HFF-Myc (cell line): ENCODE results near the gene CGB1.

Source experiments
- DNase-seq: peaks from one replicate; pipeline ENCODE4 v3.0.0-alpha.2; 2011; ENCODE audit warnings: low read depth; ENCODE audit errors: extremely low read depth
- H3K4me3 ChIP-seq: replicated peaks from 2 replicates; pipeline ENCODE4 v1.5.1; 2011; ENCODE audit warnings: low read depth, mild to moderate bottlenecking, control low read depth, low read length
- CTCF ChIP-seq: IDR thresholded peaks from 2 replicates; pipeline ENCODE4 v1.5.1; 2012; ENCODE audit warnings: mild to moderate bottlenecking, low read depth, low read length, control low read depth; ENCODE audit errors: missing control alignments

Gene CGB1

GRCh38 chr19:49016067-49016839 is 20.4 kb downstream of the CGB1 start:
- TF ChIP-seq CTCF: no peak
- no peak for DNase-seq
- H3K4me3 ChIP-seq: no peak overlapping the region

- no peak for TF ChIP-seq CTCF
- no peak overlapping the region for H3K4me3 ChIP-seq
- no peak for DNase-seq
Observed at GRCh38 chr19:49014870-49015255, 21.8 kb downstream of the CGB1 start.

- no peak for TF ChIP-seq CTCF
- DNase-seq: no peak
- no peak overlapping the region for H3K4me3 ChIP-seq
Observed at GRCh38 chr19:49014123-49014869, 22.4 kb downstream of the CGB1 start.

GRCh38 chr19:49011194-49011593 is 25.5 kb downstream of the CGB1 start:
- H3K4me3 ChIP-seq: no peak overlapping the region
- no peak for DNase-seq
- TF ChIP-seq CTCF: no peak

- DNase-seq: no peak
- TF ChIP-seq CTCF: no peak
- no peak overlapping the region for H3K4me3 ChIP-seq
Observed at GRCh38 chr19:49010453-49010852, 26.2 kb downstream of the CGB1 start.

- no peak for TF ChIP-seq CTCF
- no peak for DNase-seq
- H3K4me3 ChIP-seq: no peak overlapping the region
Observed at GRCh38 chr19:49009828-49010227, 26.9 kb downstream of the CGB1 start.
